H1 (cell line): ENCODE results near the gene CTSL. TPM values are rescaled to one million over a fixed set of nuclear protein-coding genes. Genes with fewer than 3 reads are reported as not detected.

Experiments used
- BRCA1 ChIP-seq: IDR thresholded peaks from 2 replicates; pipeline ENCODE4 v1.6.1; 2012; ENCODE audit warnings: low read depth, low read length, improper control_type of control experiment
- polyA plus RNA-seq, 7 experiments: library from polyadenylated mRNA; depleted of rRNA in 3 of 7; stranded (reverse) in 5 of 7; unstranded in 2 of 7; fragments of >200 nt in 5 of 7; fragments of 200-250 nt in 2 of 7; gene quantifications; 1 replicate in 5 of 7; 2 replicates in 1 of 7; 4 replicates in 1 of 7; pipeline versions ENCODE4 v1.2.1 to v1.2.3, GENCODE V29; 2011 to 2013; ENCODE audit warnings: missing spikeins in 2 of 7, mixed read lengths in 2 of 7
- total RNA-seq: library from RNA; stranded (reverse); fragmentation: NEBNext Ultra II Directional; extraction: Animal tissue kit (Norgen Biotek cat#: 25700); gene quantifications from 2 replicates; pipeline ENCODE4 v1.2.1, GENCODE V29; 2021
- TF ChIP-seq, protein P1 (sequence below): fragments of 300-600 bp; sonication (generic); IDR thresholded peaks from 2 replicates; pipeline ENCODE4 v1.7.1; 2012; ENCODE audit warnings: low read length, moderate library complexity, mild to moderate bottlenecking, inconsistent platforms; ENCODE audit not compliant: insufficient replicate concordance

Gene CTSL
- total and polyA plus RNA-seq, 2 of the 8 experiments (the other 6 are each of a cell fraction or from before 2014, with no cell fraction given) = 34.2 to 38.2 TPM

GRCh38 chr9:87732344-87732743, 6.4 kb downstream of the CTSL start (continued):
- TF ChIP-seq, protein P1, sequence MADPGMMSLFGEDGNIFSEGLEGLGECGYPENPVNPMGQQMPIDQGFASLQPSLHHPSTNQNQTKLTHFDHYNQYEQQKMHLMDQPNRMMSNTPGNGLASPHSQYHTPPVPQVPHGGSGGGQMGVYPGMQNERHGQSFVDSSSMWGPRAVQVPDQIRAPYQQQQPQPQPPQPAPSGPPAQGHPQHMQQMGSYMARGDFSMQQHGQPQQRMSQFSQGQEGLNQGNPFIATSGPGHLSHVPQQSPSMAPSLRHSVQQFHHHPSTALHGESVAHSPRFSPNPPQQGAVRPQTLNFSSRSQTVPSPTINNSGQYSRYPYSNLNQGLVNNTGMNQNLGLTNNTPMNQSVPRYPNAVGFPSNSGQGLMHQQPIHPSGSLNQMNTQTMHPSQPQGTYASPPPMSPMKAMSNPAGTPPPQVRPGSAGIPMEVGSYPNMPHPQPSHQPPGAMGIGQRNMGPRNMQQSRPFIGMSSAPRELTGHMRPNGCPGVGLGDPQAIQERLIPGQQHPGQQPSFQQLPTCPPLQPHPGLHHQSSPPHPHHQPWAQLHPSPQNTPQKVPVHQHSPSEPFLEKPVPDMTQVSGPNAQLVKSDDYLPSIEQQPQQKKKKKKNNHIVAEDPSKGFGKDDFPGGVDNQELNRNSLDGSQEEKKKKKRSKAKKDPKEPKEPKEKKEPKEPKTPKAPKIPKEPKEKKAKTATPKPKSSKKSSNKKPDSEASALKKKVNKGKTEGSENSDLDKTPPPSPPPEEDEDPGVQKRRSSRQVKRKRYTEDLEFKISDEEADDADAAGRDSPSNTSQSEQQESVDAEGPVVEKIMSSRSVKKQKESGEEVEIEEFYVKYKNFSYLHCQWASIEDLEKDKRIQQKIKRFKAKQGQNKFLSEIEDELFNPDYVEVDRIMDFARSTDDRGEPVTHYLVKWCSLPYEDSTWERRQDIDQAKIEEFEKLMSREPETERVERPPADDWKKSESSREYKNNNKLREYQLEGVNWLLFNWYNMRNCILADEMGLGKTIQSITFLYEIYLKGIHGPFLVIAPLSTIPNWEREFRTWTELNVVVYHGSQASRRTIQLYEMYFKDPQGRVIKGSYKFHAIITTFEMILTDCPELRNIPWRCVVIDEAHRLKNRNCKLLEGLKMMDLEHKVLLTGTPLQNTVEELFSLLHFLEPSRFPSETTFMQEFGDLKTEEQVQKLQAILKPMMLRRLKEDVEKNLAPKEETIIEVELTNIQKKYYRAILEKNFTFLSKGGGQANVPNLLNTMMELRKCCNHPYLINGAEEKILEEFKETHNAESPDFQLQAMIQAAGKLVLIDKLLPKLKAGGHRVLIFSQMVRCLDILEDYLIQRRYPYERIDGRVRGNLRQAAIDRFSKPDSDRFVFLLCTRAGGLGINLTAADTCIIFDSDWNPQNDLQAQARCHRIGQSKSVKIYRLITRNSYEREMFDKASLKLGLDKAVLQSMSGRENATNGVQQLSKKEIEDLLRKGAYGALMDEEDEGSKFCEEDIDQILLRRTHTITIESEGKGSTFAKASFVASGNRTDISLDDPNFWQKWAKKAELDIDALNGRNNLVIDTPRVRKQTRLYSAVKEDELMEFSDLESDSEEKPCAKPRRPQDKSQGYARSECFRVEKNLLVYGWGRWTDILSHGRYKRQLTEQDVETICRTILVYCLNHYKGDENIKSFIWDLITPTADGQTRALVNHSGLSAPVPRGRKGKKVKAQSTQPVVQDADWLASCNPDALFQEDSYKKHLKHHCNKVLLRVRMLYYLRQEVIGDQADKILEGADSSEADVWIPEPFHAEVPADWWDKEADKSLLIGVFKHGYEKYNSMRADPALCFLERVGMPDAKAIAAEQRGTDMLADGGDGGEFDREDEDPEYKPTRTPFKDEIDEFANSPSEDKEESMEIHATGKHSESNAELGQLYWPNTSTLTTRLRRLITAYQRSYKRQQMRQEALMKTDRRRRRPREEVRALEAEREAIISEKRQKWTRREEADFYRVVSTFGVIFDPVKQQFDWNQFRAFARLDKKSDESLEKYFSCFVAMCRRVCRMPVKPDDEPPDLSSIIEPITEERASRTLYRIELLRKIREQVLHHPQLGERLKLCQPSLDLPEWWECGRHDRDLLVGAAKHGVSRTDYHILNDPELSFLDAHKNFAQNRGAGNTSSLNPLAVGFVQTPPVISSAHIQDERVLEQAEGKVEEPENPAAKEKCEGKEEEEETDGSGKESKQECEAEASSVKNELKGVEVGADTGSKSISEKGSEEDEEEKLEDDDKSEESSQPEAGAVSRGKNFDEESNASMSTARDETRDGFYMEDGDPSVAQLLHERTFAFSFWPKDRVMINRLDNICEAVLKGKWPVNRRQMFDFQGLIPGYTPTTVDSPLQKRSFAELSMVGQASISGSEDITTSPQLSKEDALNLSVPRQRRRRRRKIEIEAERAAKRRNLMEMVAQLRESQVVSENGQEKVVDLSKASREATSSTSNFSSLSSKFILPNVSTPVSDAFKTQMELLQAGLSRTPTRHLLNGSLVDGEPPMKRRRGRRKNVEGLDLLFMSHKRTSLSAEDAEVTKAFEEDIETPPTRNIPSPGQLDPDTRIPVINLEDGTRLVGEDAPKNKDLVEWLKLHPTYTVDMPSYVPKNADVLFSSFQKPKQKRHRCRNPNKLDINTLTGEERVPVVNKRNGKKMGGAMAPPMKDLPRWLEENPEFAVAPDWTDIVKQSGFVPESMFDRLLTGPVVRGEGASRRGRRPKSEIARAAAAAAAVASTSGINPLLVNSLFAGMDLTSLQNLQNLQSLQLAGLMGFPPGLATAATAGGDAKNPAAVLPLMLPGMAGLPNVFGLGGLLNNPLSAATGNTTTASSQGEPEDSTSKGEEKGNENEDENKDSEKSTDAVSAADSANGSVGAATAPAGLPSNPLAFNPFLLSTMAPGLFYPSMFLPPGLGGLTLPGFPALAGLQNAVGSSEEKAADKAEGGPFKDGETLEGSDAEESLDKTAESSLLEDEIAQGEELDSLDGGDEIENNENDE = no peak
- TF ChIP-seq BRCA1 = no peak
- TF ChIP-seq, all 59 proteins: peak for 0
